Stimulated activated naive CD4-positive, alpha-beta T cell (primary cell): ENCODE data around the gene AGPAT4.

ENCODE experiments used
- DNase-seq, 6 experiments: peaks; one replicate each; lab custom pipeline; 2025; lab: John Stamatoyannopoulos, UW

The AGPAT4 gene

GRCh38 chr6:161166176-161166575 lies 107.7 kb downstream of the AGPAT4 start:
- no peak for DNase-seq

GRCh38 chr6:161164182-161164625 lies 109.7 kb downstream of the AGPAT4 start:
- no peak for DNase-seq

GRCh38 chr6:161163466-161164181 lies 110.2 kb downstream of the AGPAT4 start:
- no peak for DNase-seq

- DNase-seq, result no peak
Measured at GRCh38 chr6:161162722-161163121, 111.1 kb downstream of the AGPAT4 start.

GRCh38 chr6:161161889-161162624 lies 111.8 kb downstream of the AGPAT4 start:
- DNase-seq, result no peak

GRCh38 chr6:161161121-161161520 lies 112.7 kb downstream of the AGPAT4 start:
- DNase-seq, result no peak

GRCh38 chr6:161154796-161155335 lies 119.0 kb downstream of the AGPAT4 start:
- no peak for DNase-seq

- no peak for DNase-seq
Measured at GRCh38 chr6:161153725-161154124, 120.1 kb downstream of the AGPAT4 start.

- DNase-seq, result no peak
Measured at GRCh38 chr6:161152907-161153662, 120.8 kb downstream of the AGPAT4 start.

- DNase-seq, result no peak
Measured at GRCh38 chr6:161152527-161152862, 121.4 kb downstream of the AGPAT4 start.

GRCh38 chr6:161151660-161152526 lies 122.0 kb downstream of the AGPAT4 start:
- DNase-seq, result no peak

- DNase-seq, result no peak
Measured at GRCh38 chr6:161151059-161151645, 122.7 kb downstream of the AGPAT4 start.

- no peak for DNase-seq
Measured at GRCh38 chr6:161150566-161150965, 123.3 kb downstream of the AGPAT4 start.

GRCh38 chr6:161150136-161150535 lies 123.7 kb downstream of the AGPAT4 start:
- no peak for DNase-seq

GRCh38 chr6:161143663-161144430 lies 130.0 kb downstream of the AGPAT4 start:
- no peak for DNase-seq

- no peak for DNase-seq
Measured at GRCh38 chr6:161142957-161143296, 130.9 kb downstream of the AGPAT4 start.

- no peak for DNase-seq
Measured at GRCh38 chr6:161141173-161141572, 132.7 kb downstream of the AGPAT4 start.

GRCh38 chr6:161140554-161140875 lies 133.3 kb downstream of the AGPAT4 start:
- DNase-seq, result no peak

GRCh38 chr6:161139766-161140553 lies 133.9 kb downstream of the AGPAT4 start:
- no peak for DNase-seq

- no peak for DNase-seq
Measured at GRCh38 chr6:161139304-161139765, 134.5 kb downstream of the AGPAT4 start.
